ENCODE measurements around the gene CD101. TPM values are rescaled to one million over a fixed set of nuclear protein-coding genes. Genes with fewer than 3 reads are reported as not detected.

CD101 gene
- total RNA-seq, 3 donors from 2014 or later: 0.32 to 3.9 (median 0.73) TPM

DNA sequence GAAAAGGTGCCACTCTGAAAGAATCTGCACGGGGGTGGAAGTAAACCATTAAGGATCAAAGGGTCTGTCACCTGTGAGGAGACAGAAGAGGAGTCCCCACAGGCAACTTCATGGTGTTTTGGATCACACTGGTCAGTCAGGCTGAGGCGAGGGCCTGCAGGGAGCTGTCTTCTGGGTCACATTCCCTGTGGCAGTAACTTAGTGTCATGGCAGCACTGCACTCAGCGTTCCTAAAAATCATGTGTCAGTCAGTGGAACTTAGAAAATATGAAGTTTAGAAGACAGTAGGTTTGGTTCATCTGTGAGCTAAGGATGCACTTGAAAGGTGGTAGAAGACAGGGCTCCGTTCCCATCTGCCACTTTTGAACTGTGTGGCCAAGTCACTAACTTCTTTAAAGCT, 43.5 kb upstream of the CD101 start:
- no peaks in the 10 kb centered on the region for H3K4me1 ChIP-seq
- no peak for TF ChIP-seq POLR2A (IDR thresholded peaks at IDR 0.05)
- intact Hi-C loops (cut with DNase I; ENCODE audit: low total_unique reads): no loop called here
- no peak overlapping the region for H3K27ac ChIP-seq
- no peaks in the 10 kb centered on the region for H3K36me3 ChIP-seq
- no peak overlapping the region for H3K4me3 ChIP-seq
- H3K9me3 ChIP-seq: no peaks in the 10 kb centered on the region
- H3K27me3 ChIP-seq: no peaks in the 10 kb centered on the region
- DNase-seq (ENCODE audit: low spot score in 2 of 2): no peak

DNA sequence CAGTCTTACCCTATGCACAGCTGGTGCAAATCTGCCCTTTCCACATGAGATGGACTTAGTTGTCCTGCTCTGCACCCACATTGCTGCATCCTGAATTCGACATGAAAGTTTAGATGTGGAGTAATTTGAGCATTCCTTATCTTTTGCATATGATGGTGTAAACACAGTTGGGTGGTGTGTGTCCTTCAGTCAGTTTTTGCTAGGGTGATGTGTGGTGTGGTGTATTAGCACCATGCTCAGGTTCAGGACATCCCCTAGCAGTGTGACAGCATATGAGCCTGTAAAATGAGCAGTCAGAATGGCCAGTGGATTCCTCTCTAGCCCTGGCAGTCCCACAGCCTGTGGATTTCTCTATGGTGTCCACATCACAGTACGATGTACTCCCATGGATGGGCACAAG, 42.6 kb upstream of the CD101 start:
- H3K27ac ChIP-seq: no peak overlapping the region
- H3K4me3 ChIP-seq: no peak overlapping the region
- no peaks in the 10 kb centered on the region for H3K9me3 ChIP-seq
- TF ChIP-seq, protein P1, sequence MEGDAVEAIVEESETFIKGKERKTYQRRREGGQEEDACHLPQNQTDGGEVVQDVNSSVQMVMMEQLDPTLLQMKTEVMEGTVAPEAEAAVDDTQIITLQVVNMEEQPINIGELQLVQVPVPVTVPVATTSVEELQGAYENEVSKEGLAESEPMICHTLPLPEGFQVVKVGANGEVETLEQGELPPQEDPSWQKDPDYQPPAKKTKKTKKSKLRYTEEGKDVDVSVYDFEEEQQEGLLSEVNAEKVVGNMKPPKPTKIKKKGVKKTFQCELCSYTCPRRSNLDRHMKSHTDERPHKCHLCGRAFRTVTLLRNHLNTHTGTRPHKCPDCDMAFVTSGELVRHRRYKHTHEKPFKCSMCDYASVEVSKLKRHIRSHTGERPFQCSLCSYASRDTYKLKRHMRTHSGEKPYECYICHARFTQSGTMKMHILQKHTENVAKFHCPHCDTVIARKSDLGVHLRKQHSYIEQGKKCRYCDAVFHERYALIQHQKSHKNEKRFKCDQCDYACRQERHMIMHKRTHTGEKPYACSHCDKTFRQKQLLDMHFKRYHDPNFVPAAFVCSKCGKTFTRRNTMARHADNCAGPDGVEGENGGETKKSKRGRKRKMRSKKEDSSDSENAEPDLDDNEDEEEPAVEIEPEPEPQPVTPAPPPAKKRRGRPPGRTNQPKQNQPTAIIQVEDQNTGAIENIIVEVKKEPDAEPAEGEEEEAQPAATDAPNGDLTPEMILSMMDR (IDR thresholded peaks at IDR 0.05): no peak
- TF ChIP-seq POLR2AphosphoS5 (IDR thresholded peaks at IDR 0.05) (no peak), POLR2A (IDR thresholded peaks at IDR 0.05) (no peak)
- no peak for DNase-seq (ENCODE audit: low spot score in 2 of 2)
- no peaks in the 10 kb centered on the region for H3K27me3 ChIP-seq
- no peaks in the 10 kb centered on the region for H3K4me1 ChIP-seq
- no peaks in the 10 kb centered on the region for H3K36me3 ChIP-seq
- intact Hi-C loops (cut with DNase I; ENCODE audit: low total_unique reads): no loop called here

DNA sequence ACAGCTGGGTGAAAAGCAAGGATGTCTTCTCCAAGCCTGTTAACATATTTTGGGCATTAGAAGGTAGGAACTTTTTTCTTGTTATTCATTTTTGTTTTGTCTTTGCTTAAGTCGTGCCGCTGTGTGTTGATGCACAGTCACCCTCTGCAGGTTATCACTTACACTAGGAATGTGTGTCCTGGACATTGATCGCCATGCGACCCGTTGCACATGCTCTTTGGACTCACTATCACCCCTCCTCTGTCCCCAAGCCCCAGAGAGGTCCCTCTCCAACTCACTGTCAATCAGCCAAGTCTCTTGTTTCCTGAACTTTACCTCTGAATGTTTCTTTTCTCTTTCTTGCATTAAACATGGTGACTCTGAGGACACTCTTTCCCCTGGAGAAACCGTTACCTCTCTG, 40.0 kb upstream of the CD101 start:
- H3K9me3 ChIP-seq: no peaks in the 10 kb centered on the region
- no peak for DNase-seq (ENCODE audit: low spot score in 2 of 2)
- H3K36me3 ChIP-seq: no peaks in the 10 kb centered on the region
- H3K4me1 ChIP-seq: no peaks in the 10 kb centered on the region
- H3K27me3 ChIP-seq: no peaks in the 10 kb centered on the region
- no peak overlapping the region for H3K27ac ChIP-seq
- intact Hi-C loops (cut with DNase I; ENCODE audit: low total_unique reads): no loop called here
- no peak overlapping the region for H3K4me3 ChIP-seq
- TF ChIP-seq, protein P1 (IDR thresholded peaks at IDR 0.05): no peak
- TF ChIP-seq POLR2AphosphoS5 (IDR thresholded peaks at IDR 0.05): no peak
- TF ChIP-seq POLR2A (IDR thresholded peaks at IDR 0.05): no peak

DNA sequence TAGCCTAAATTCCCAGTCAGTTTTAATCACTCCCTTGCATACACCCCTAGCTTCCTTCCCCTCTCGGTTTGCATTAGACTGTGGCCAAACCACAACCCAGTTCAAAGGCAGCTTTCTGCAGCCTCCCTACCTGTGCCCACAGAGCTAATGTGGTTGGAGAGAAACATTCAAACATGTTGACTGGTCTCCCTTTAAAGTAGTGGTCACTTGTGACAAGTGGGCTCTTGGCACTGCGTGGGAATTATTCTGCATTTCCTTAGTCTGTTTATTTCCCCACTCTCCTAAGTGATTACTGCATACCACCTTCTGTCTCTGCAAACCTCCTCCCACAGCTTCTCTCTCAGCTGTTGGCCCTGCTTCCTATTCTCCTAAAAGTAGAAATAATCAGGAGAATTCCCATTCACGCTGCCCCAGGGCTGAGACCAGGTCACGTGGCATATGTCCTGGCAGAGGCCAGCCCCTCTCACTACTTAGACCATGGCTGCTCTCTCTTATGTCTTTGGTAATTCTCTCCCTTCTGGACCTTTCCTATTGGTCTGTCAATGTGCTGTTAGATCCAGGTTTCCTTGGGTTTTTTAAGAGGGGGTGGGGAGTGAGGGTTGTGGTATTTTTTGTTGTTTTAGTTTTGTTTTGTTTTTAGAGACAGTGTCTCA, 38.4 kb upstream of the CD101 start:
- Histone ChIP-seq H3K27ac (no peak overlapping the region), H3K36me3 (no peaks in the 10 kb centered on the region), H3K4me1 (no peaks in the 10 kb centered on the region)

DNA sequence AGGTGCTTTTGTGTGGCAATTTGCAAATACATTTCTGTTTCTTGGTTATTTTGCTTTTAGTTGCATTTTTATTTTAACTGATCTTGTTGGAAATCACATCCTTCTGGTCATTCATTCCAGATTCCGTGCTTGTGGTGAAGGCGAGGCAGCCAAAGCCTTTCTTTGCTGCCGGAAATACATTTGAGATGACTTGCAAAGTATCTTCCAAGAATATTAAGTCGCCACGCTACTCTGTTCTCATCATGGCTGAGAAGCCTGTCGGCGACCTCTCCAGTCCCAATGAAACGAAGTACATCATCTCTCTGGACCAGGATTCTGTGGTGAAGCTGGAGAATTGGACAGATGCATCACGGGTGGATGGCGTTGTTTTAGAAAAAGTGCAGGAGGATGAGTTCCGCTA, 34.8 kb upstream of the CD101 start:
- no peak for DNase-seq (ENCODE audit: low spot score in 2 of 2)
- H3K4me1 ChIP-seq: no peaks in the 10 kb centered on the region
- H3K27ac ChIP-seq: no peak overlapping the region
- no peaks in the 10 kb centered on the region for H3K27me3 ChIP-seq
- TF ChIP-seq POLR2A (IDR thresholded peaks at IDR 0.05): no peak
- no peak for TF ChIP-seq POLR2AphosphoS5 (IDR thresholded peaks at IDR 0.05)
- TF ChIP-seq, protein P1 (IDR thresholded peaks at IDR 0.05): no peak
- no peaks in the 10 kb centered on the region for H3K9me3 ChIP-seq
- H3K4me3 ChIP-seq: no peak overlapping the region
- no peaks in the 10 kb centered on the region for H3K36me3 ChIP-seq
- intact Hi-C loops (cut with DNase I; ENCODE audit: low total_unique reads): loop anchor here (5.0 kb wide), 1 partner anchor 601 kb away; no protein-coding TSS in a partner anchor

More for the DNA sequence above, 38.4 kb upstream of the CD101 start:
- no peak for DNase-seq (ENCODE audit: low spot score in 2 of 2)
- Histone ChIP-seq H3K27me3 (no peaks in the 10 kb centered on the region), H3K4me3 (no peak overlapping the region), H3K9me3 (no peaks in the 10 kb centered on the region)
- TF ChIP-seq POLR2AphosphoS5 (IDR thresholded peaks at IDR 0.05) (no peak), POLR2A (IDR thresholded peaks at IDR 0.05) (no peak)
- TF ChIP-seq, protein P1 (IDR thresholded peaks at IDR 0.05): no peak
- intact Hi-C loops (cut with DNase I; ENCODE audit: low total_unique reads): no loop called here
